Activated CD4-positive, alpha-beta T cell treated with anti-CD3 and anti-CD28 coated beads for 48 hours (primary cell): Measurements from ENCODE around the gene VPS41.

Source experiments
- DNase-seq: peaks from one replicate; pipeline ENCODE4 v3.0.0-alpha.2; 2020

VPS41 gene

GRCh38 chr7:38905056-38905759 lies 3.8 kb downstream of the VPS41 start:
- no peak for DNase-seq

GRCh38 chr7:38903057-38903456 lies 5.9 kb downstream of the VPS41 start:
- DNase-seq = no peak

- DNase-seq = no peak
Observed at GRCh38 chr7:38902449-38902848, 6.5 kb downstream of the VPS41 start.

GRCh38 chr7:38893061-38893460 lies 15.9 kb downstream of the VPS41 start:
- DNase-seq = no peak

GRCh38 chr7:38890597-38890996 lies 18.4 kb downstream of the VPS41 start:
- DNase-seq = no peak

GRCh38 chr7:38889872-38890432 lies 19.0 kb downstream of the VPS41 start:
- no peak for DNase-seq

GRCh38 chr7:38889079-38889478 lies 19.9 kb downstream of the VPS41 start:
- DNase-seq = no peak

GRCh38 chr7:38886265-38886664 lies 22.7 kb downstream of the VPS41 start:
- no peak for DNase-seq

GRCh38 chr7:38883706-38884105 lies 25.3 kb downstream of the VPS41 start:
- no peak for DNase-seq

GRCh38 chr7:38881947-38882684 lies 26.9 kb downstream of the VPS41 start:
- peak; percentile 19 for DNase-seq

GRCh38 chr7:38881015-38881414 lies 28.0 kb downstream of the VPS41 start:
- DNase-seq = no peak

- DNase-seq = no peak
Observed at GRCh38 chr7:38880454-38880853, 28.5 kb downstream of the VPS41 start.

GRCh38 chr7:38880035-38880434 lies 29.0 kb downstream of the VPS41 start:
- DNase-seq = no peak

GRCh38 chr7:38878694-38879457 lies 30.1 kb downstream of the VPS41 start:
- no peak for DNase-seq

GRCh38 chr7:38873433-38873832 lies 35.6 kb downstream of the VPS41 start:
- no peak for DNase-seq

- DNase-seq = no peak
Observed at GRCh38 chr7:38872202-38872601, 36.8 kb downstream of the VPS41 start.

GRCh38 chr7:38870147-38870546 lies 38.8 kb downstream of the VPS41 start:
- no peak for DNase-seq

- no peak for DNase-seq
Observed at GRCh38 chr7:38863601-38864291, 45.2 kb downstream of the VPS41 start.

GRCh38 chr7:38862666-38863065 lies 46.3 kb downstream of the VPS41 start:
- DNase-seq = no peak

- DNase-seq = no peak
Observed at GRCh38 chr7:38858259-38858884, 50.6 kb downstream of the VPS41 start.

- no peak for DNase-seq
Observed at GRCh38 chr7:38855867-38856266, 53.1 kb downstream of the VPS41 start.

- no peak for DNase-seq
Observed at GRCh38 chr7:38855386-38855785, 53.6 kb downstream of the VPS41 start.
